GM21360 (cell line): ENCODE data around the gene SNUPN.
"Not testable (repeated sequence)": the region's sequence is repeated elsewhere in the genome, so short reads cannot be mapped to it uniquely, and the experiment has no call there.

ENCODE experiments used
- ATAC-seq: cut with Tn5 transposase; IDR thresholded peaks from one replicate; pipeline ENCODE4 v1.9.1; 2021; ENCODE audit warnings: mild to moderate bottlenecking, moderate library complexity; ENCODE audit not compliant: unreplicated experiment

The SNUPN gene

DNA sequence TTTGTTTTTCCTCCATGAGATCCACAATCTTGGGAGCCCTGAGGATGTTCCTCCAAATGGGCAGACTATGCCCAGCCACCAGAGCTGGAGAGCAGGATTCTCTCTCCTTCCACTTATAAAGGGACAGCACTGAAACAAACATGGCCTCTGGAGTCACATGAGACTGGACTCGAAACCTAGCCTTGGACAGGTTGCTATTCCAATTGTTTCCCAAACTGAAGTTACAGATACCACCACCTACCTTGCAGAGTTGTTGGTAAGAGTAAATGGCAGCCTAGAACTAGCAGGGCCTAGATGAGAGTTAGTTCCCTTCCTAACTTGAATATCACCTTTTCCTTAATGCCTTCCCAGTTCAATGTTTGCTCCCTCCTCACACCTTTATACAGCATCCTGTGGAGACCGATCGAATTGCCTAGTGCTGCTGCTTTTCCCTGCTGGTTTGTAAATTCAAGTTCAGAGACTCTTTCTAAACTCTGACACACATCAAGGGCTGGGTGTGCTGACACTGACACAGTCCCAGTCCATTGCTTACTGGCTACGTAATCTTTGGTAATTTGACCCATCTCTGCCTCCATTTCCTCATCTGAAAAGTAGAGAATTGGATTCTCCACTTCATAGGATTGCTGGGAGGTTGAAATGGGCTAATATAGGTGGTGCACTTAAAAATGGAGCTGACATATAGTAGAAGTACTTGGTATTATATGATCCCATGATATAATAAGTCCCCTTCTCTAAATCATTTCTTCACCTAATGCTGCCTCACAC, 11.9 kb upstream of the SNUPN start:
- ATAC-seq: no peak

GRCh38 chr15:75636026-75636425, 10.5 kb upstream of the SNUPN start:
- no peak for ATAC-seq

GRCh38 chr15:75633922-75634321, 8.4 kb upstream of the SNUPN start:
- not testable (repeated sequence) for ATAC-seq

DNA sequence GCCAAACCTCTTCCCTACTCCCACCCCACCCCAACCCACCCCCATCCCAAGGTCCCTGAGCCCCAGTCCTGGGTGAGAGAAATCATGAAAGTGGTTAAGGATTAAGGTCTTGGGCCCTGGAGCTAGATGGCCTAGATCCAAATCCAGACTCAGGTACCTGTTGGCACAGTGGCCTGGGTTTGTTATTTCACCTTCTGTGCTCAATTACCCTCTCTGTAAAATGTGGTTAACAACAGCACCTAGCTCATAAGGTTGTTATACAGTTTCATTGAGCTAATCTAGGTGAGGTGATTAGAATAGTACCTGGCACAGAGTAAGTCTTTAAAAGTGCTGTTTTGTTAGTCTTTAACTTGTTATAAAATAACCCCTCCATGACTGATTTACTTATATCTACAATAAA, 6.4 kb upstream of the SNUPN start:
- ATAC-seq: no peak

DNA sequence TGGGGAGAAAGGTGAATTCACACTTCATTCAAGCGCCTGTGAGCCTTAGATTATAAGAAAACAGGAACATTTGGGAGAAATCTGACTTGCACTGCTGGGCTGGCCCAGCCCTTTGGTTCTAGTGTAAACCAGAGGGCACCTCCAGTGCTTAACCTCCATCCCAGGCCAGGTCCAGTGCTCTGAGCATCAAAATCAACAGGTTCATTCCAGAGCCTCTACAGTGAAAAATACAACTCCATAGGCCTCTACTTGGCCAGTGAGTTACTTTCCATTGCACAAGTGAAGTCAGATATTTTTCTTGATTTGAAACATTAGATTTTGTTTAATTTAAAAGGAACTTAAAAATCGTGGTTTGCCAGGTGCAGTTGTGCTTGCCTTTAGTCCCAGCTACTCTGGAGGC, 3.0 kb downstream of the SNUPN start:
- ATAC-seq: no peak

- no peak for ATAC-seq
Measured at GRCh38 chr15:75620841-75621391, 4.6 kb downstream of the SNUPN start.

DNA sequence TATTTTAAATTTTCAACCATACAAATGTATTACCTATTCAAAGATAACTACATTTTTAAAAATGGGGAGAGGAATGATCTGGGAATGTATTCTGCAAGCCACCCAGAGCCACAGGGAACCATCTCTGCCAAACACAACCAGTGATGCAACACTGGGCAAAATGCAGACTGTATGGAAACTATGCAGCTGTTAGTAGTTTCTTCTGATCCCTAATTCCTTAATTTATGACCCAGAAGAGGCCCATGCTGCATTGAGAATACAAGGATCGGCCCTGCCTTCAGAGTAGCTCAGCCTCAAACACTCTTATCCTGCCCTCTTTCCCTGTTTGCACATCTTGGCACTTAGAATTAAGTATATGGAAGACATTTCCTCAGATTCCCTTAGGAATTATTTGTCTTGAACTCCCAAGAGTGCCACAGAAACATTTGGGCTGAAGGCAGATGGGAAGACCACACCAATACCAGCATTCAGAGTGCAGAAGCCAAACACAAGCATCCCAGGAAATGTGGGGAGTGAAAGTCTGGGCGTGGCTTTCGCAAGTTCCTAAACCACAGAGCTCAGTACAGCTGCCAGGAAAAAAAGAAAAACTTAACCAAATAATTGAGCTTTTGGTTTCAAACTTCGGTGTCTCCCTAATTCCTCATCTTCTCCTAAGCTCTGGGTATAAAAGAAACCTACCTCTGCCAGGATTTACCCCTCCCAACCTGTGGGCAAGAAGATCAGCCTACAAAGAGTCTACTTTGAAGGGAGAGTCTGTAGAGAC, 5.3 kb downstream of the SNUPN start:
- ATAC-seq: no peak

DNA sequence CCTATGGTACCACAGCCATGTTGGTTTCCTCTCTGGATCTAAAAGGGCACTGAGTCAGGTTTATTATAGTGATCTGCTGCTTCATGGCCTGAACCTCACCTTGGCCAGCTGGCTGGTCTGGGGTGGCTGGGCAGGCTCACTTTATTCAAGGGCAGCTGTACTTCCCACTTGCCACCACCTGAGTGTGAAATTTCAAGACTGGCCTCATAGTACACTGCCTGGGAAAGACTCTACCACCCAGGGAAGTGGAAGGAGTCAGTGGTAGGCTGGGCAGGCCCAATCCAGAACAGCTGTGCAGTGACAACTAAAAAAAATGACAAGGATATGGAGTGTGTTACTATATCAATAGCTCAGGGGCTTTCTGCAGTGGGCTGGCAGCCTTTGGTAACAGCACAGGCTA, 8.8 kb downstream of the SNUPN start:
- ATAC-seq: no peak

DNA sequence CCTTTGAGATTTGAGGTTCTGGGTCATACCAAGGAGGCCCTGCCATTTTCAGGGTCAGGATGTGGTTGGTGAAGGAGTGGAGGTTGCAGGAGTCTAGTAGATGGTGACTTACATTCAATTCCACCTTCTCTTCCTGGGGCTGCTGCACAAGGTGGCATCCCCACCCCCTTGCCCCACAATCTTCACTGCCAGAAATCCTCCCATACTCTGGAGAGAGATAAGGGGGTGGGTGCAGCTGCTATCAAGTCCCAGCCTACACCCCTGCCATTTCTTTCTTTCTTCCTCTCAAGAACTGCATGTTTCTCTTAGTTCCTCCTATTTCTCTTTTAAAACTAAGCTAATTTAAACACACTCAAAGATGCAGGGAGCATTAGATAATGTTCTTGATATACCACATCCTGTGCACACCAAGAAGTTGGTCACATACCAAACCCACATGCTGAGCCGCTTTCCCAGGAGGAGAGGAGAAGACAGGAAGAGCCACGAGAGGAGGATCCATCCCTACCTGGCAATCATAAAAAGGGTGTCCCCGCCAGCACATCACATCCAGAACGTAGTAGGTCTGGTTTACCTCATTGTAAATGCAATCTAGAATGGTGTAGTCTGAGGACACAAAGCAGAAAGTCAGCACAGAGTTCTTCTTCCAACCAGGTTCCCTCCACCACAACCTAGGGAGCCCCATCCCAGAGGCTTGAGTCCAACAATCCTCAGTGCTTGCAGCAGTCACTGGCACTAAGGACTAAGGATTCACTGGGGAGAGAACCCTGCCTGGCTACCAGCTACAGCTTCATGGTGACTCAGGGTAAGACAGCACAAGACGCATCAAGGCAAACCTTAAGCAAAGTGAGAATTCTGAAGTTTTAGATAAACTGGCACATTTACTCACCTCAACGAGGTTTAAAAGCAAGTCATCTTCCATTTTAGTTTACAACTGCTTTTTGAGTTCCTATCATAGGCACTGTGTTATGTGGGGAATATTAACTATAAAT, 18.5 kb downstream of the SNUPN start:
- no peak for ATAC-seq

- no peak for ATAC-seq
Measured at GRCh38 chr15:75606026-75606425, 19.5 kb downstream of the SNUPN start.

- no peak for ATAC-seq
Measured at GRCh38 chr15:75599401-75599800, 26.1 kb downstream of the SNUPN start.

DNA sequence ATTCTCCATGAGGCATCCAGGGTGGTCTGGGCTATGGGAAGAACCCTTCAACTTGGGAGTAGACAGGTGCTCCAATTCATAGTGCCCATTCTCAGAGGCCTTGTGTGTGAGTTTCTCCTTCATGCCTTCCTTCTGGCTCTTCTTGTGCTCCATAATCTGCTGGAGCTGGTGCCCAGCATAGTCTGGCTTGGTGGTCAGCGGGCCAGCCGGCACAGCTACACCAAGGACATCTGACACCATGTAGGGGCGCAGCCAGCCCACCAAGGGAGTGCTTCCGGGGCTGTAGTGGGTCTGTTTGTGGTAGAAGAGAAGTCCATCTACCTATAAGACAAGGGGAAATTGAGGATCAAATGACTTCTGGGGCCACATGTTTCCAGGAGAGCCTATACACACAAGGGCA, 27.2 kb downstream of the SNUPN start:
- ATAC-seq: no peak

DNA sequence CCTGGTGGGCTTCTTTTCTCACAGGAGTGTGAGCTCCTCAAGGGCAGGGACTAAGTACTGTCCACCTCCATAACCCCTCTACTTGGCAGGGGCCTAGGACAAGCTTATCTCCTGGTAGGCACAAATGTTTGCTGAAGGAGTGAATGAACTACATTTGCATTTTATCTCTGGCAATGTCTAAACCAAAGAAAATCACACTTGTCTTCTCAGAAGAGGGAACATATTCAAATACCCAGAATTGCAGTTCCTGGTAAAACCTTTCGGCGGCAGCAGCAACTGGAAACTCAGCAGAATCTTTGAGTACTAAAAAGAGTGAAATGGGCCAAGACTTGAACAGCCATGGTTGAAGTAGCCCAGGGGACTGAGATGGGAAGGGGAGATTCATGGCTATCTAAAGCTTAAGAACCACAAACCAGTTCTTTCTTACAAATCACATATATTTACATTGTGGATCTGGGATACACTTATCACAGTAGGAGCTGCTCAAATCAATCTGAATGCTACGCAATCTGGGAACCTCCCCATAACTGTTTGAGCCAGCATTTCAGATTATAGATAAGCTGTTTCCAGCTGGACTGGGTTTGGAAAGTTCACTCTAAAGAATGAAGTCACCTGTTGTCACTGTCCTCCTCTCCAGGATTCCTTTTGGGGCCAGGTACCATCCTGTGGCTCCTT, 27.7 kb downstream of the SNUPN start:
- ATAC-seq: no peak

DNA sequence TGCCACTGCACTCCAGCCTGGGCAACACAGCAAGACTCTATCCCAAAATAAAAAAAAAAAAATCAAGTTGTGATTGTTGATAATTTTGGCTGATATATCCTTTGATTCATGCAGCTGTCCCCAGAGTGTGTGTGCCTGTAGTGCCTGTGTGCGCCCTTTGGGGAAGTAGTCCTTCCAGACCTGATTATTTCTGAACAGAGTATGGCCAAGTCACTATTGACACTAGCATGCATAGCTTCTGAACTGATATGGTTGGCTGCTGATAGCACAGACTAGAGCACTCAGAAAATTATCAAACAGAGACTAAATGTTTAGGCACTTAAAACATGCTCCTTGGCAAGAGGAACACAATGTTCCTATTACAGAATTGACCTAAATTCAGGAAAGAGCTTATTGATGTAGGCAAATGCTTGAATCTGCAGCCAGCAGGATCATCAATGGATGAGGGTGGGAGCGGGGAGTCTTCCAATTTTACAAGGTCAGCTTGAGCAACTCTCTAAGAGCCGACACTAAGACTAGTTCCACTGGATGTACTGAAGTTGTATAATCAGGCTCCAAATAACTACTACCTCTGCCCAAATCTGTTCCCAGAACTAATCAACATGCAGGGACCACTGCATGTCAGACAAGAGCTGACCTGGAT, 28.7 kb downstream of the SNUPN start:
- no peak for ATAC-seq

- no peak for ATAC-seq
Measured at GRCh38 chr15:75594276-75594675, 31.2 kb downstream of the SNUPN start.

- ATAC-seq: no peak
Measured at GRCh38 chr15:75591655-75592364, 33.7 kb downstream of the SNUPN start.

DNA sequence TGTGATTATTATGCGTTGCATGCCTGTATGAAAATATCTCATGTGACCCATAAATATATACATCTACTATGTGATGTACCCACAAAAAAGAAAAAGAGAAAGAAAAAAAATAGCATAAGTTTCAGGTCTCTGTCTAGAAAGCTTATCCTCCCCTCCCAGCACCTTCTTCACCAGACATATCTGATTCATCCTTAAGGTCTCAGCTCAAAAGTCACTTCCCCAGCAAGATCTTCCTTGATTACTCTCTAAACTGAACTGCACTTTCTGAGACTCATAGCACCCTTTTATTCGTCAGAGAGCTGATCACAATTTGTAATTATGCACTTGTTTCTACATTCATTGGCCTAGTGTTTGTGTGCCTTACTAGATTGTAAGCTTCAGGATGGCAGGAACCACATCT, 35.3 kb downstream of the SNUPN start:
- no peak for ATAC-seq

GRCh38 chr15:75589071-75589470, 36.5 kb downstream of the SNUPN start:
- no peak for ATAC-seq

- ATAC-seq: not testable (repeated sequence)
Measured at GRCh38 chr15:75586422-75586821, 39.1 kb downstream of the SNUPN start.
